MM.1S (cell line): ENCODE measurements around the gene PGLYRP1.

Experiments used
- DNase-seq: peaks from one replicate; pipeline ENCODE4 v3.0.0-alpha.2; 2015
- H2AFZ ChIP-seq: fragments of 300-600 bp; sonication (generic); 2 replicates; pipeline ENCODE4 v1.6.0; 2016; ENCODE audit warnings: antibody characterized with exemption, low read length
- H3F3A ChIP-seq: fragments of 300-600 bp; sonication (generic); 2 replicates; pipeline ENCODE4 v1.6.1; 2016; ENCODE audit warnings: mild to moderate bottlenecking, antibody characterized with exemption, low read length, moderate library complexity, mixed read lengths; ENCODE audit not compliant: insufficient read depth
- H3K27ac ChIP-seq: fragments of 300-600 bp; sonication (generic); 2 replicates; pipeline ENCODE4 v1.5.1; 2016; ENCODE audit warnings: mild to moderate bottlenecking, low read length
- H3K27me3 ChIP-seq: fragments of 300-600 bp; sonication (generic); replicated peaks from 2 replicates; pipeline ENCODE4 v1.6.0; 2016; ENCODE audit warnings: low read length; ENCODE audit not compliant: insufficient read depth
- H3K36me3 ChIP-seq: fragments of 300-600 bp; sonication (generic); replicated peaks from 2 replicates; pipeline ENCODE4 v1.6.1; 2016; ENCODE audit warnings: mild to moderate bottlenecking, low read length, mixed read lengths; ENCODE audit not compliant: insufficient read depth
- H3K4me1 ChIP-seq: fragments of 300-600 bp; sonication (generic); 2 replicates; pipeline ENCODE4 v1.6.1; 2016; ENCODE audit warnings: low read length, mixed read lengths
- H3K4me2 ChIP-seq: fragments of 300-600 bp; sonication (generic); 2 replicates; pipeline ENCODE4 v1.6.0; 2016; ENCODE audit warnings: low read depth, low read length
- H3K4me3 ChIP-seq: fragments of 300-600 bp; sonication (generic); 2 replicates; pipeline ENCODE4 v1.5.1; 2016; ENCODE audit warnings: low read length, mixed read lengths
- H3K79me2 ChIP-seq: fragments of 300-600 bp; sonication (generic); 2 replicates; pipeline ENCODE4 v1.6.1; 2016; ENCODE audit warnings: mixed run types, low read length, mixed read lengths
- H3K9ac ChIP-seq: fragments of 300-600 bp; sonication (generic); 2 replicates; pipeline ENCODE4 v1.6.1; 2016; ENCODE audit warnings: low read length, mixed read lengths
- H3K9me2 ChIP-seq: fragments of 300-600 bp; sonication (generic); replicated peaks from 2 replicates; pipeline ENCODE4 v1.6.1; 2016; ENCODE audit warnings: mild to moderate bottlenecking, low read length, mixed read lengths; ENCODE audit not compliant: insufficient read depth
- H3K9me3 ChIP-seq: fragments of 300-600 bp; sonication (generic); replicated peaks from 2 replicates; pipeline ENCODE4 v1.6.1; 2016; ENCODE audit warnings: mild to moderate bottlenecking, low read length, mixed read lengths; ENCODE audit not compliant: insufficient read depth
- H4K20me1 ChIP-seq: fragments of 300-600 bp; sonication (generic); 2 replicates; pipeline ENCODE4 v1.6.1; 2016; ENCODE audit warnings: mild to moderate bottlenecking, low read length, moderate library complexity, mixed read lengths; ENCODE audit not compliant: insufficient read depth
- CTCF ChIP-seq: fragments of 300-600 bp; sonication (generic); IDR thresholded peaks from 2 replicates; pipeline ENCODE4 v1.5.1; 2016; ENCODE audit warnings: antibody characterized with exemption, low read length, mixed read lengths
- EZH2 ChIP-seq: fragments of 300-600 bp; sonication (generic); optimal IDR thresholded peaks from 2 replicates; pipeline ENCODE3; 2017; ENCODE audit warnings: low read depth, mild to moderate bottlenecking, antibody characterized with exemption, low read length, mixed read lengths
- EZH2phosphoT487 ChIP-seq: fragments of 300-600 bp; sonication (generic); IDR thresholded peaks from 2 replicates; pipeline ENCODE4 v1.6.1; 2018; ENCODE audit warnings: antibody characterized with exemption, low read length

The PGLYRP1 gene

GRCh38 chr19:46022431-46023310 lies at the start of gene PGLYRP1:
Gene PGLYRP1, minus strand, starts transcription at chr19:46023053. Its CDS starts 32 bp downstream, at chr19:46023021.
- H2AFZ ChIP-seq = no peak within 1 kb of the TSS
- H3K9ac ChIP-seq = no peak within 1 kb of the TSS
- no peaks in the 10 kb centered on the region for H3K9me2 ChIP-seq
- H4K20me1 ChIP-seq = no peaks in the 10 kb centered on the region
- H3K36me3 ChIP-seq = no peaks in the 10 kb centered on the region
- H3K4me3 ChIP-seq = no peak within 1 kb of the TSS
- no peaks in the 10 kb centered on the region for H3K4me1 ChIP-seq
- no peak for DNase-seq
- no peak within 1 kb of the TSS for H3K27ac ChIP-seq
- H3K9me3 ChIP-seq = no peaks in the 10 kb centered on the region
- no peak within 1 kb of the TSS for H3K4me2 ChIP-seq
- H3F3A ChIP-seq = no peaks in the 10 kb centered on the region
- no peaks in the 10 kb centered on the region for H3K27me3 ChIP-seq
- TF ChIP-seq EZH2 (no peak), EZH2phosphoT487 (no peak), CTCF (no peak)
- H3K79me2 ChIP-seq = no peaks in the 10 kb centered on the region

- H3F3A ChIP-seq = no peaks in the 10 kb centered on the region
- H2AFZ ChIP-seq = no peak overlapping the region
- H3K4me2 ChIP-seq = no peak overlapping the region
- no peaks in the 10 kb centered on the region for H3K36me3 ChIP-seq
- no peaks in the 10 kb centered on the region for H3K9me2 ChIP-seq
- no peak for TF ChIP-seq EZH2
- TF ChIP-seq EZH2phosphoT487 = no peak
- no peak for TF ChIP-seq CTCF
- no peak overlapping the region for H3K9ac ChIP-seq
- H3K4me1 ChIP-seq = peaks cover 6% of the 10 kb centered on the region; the same call in 1 of the 2 replicates
- no peak overlapping the region for H3K4me3 ChIP-seq
- peaks cover 63% of the 10 kb centered on the region for H3K27me3 ChIP-seq
- no peaks in the 10 kb centered on the region for H3K9me3 ChIP-seq
- DNase-seq = no peak
- no peaks in the 10 kb centered on the region for H3K79me2 ChIP-seq
- H4K20me1 ChIP-seq = no peaks in the 10 kb centered on the region
- no peak overlapping the region for H3K27ac ChIP-seq
Observed at GRCh38 chr19:46069806-46070341, 47.0 kb upstream of the PGLYRP1 start.

GRCh38 chr19:46068345-46069258 lies 45.7 kb upstream of the PGLYRP1 start:
- Histone ChIP-seq H3K4me2 (no peak overlapping the region), H3K27me3 (peaks cover 66% of the 10 kb centered on the region), H3K4me3 (no peak overlapping the region), H3K36me3 (no peaks in the 10 kb centered on the region), H3K27ac (no peak overlapping the region), H3K9me2 (no peaks in the 10 kb centered on the region), H3K79me2 (no peaks in the 10 kb centered on the region), H3F3A (no peaks in the 10 kb centered on the region), H3K4me1 (peaks cover 6% of the 10 kb centered on the region; the same call in 1 of the 2 replicates), H4K20me1 (no peaks in the 10 kb centered on the region), H3K9ac (no peak overlapping the region), H3K9me3 (no peaks in the 10 kb centered on the region), H2AFZ (no peak overlapping the region)
- TF ChIP-seq CTCF = no peak
- TF ChIP-seq EZH2 = no peak
- TF ChIP-seq EZH2phosphoT487 = no peak
- no peak for DNase-seq
